Nephron progenitor cell (in vitro differentiated cells): ENCODE results near the gene CADM4.
A peak's percentile ranks its signal among the peaks of the same experiment; 100 is the strongest.

Experiments
- DNase-seq: peaks from one replicate; pipeline ENCODE4 v3.0.0; 2021
- H3K27ac Mint-ChIP-seq: 2 replicates; pipeline ENCODE4 v1.8.0; 2021; ENCODE audit warnings: mild to moderate bottlenecking, moderate library complexity, mixed read lengths
- H3K27me3 Mint-ChIP-seq: 2 replicates; pipeline ENCODE4 v1.8.0; 2021; ENCODE audit warnings: mild to moderate bottlenecking, low read depth, mixed read lengths; ENCODE audit not compliant: poor library complexity
- H3K36me3 Mint-ChIP-seq: 2 replicates; pipeline ENCODE4 v1.8.0; 2021; ENCODE audit warnings: low read depth, mixed read lengths
- H3K4me1 Mint-ChIP-seq: 2 replicates; pipeline ENCODE4 v1.8.0; 2021; ENCODE audit warnings: mixed read lengths
- H3K4me3 Mint-ChIP-seq: 2 replicates; pipeline ENCODE4 v1.8.0; 2021; ENCODE audit warnings: mild to moderate bottlenecking, moderate library complexity, mixed read lengths
- H3K9me3 Mint-ChIP-seq: 2 replicates; pipeline ENCODE4 v1.8.0; 2021; ENCODE audit warnings: mild to moderate bottlenecking, moderate library complexity, mixed read lengths
- TF ChIP-seq, protein P1 (sequence below): fragments of 200-600 bp; sonication (generic); IDR thresholded peaks from 2 replicates; pipeline ENCODE4 v1.5.0; 2021; ENCODE audit warnings: antibody characterized with exemption

The CADM4 gene

DNA sequence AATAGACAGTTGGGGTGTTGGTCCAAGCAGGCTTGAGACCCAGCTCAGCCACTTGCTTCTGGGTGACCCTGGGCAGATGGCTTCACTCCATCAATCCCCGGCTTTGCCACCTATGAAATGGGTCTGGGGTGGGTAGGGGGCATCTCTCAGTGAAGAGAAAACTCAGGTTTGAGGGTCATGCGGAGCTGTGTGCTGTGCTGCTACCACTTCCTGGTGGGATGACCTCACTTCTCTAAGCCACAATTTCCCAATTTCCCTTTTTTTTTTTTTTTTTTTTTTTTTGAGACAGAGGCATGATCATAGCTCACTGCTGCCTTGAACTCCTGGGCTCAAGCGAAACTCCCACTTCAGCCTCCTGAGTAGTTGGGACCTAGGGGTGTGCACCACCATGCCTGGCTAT is 34.9 kb upstream of the CADM4 start:
- TF ChIP-seq, protein P1, sequence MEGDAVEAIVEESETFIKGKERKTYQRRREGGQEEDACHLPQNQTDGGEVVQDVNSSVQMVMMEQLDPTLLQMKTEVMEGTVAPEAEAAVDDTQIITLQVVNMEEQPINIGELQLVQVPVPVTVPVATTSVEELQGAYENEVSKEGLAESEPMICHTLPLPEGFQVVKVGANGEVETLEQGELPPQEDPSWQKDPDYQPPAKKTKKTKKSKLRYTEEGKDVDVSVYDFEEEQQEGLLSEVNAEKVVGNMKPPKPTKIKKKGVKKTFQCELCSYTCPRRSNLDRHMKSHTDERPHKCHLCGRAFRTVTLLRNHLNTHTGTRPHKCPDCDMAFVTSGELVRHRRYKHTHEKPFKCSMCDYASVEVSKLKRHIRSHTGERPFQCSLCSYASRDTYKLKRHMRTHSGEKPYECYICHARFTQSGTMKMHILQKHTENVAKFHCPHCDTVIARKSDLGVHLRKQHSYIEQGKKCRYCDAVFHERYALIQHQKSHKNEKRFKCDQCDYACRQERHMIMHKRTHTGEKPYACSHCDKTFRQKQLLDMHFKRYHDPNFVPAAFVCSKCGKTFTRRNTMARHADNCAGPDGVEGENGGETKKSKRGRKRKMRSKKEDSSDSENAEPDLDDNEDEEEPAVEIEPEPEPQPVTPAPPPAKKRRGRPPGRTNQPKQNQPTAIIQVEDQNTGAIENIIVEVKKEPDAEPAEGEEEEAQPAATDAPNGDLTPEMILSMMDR, result no peak
- no peak for DNase-seq
- Mint-ChIP-seq H3K9me3 (no peaks in the 10 kb centered on the region), H3K27me3 (peaks cover 53% of the 10 kb centered on the region), H3K4me3 (no peak overlapping the region), H3K36me3 (no peaks in the 10 kb centered on the region), H3K27ac (no peak overlapping the region), H3K4me1 (peaks cover 17% of the 10 kb centered on the region)

DNA sequence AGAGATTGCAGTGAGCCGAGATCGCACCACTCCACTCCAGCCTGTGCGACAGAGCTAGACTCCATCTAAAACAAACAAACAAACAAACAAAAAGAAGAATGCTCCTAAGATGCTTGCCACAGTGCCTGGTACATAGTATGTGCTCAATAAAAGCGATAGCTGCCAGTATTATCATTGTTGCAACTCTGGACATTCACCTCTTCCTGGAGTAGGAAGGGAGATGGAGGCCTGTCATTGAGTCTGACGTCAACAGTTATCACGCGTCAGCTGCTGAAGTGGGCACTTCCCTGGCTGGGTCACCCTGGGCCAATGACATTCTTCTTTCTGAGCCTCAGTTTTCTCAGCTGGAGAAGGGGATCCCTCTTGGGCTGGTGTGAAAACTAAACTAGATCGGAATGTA is 34.5 kb upstream of the CADM4 start:
- no peaks in the 10 kb centered on the region for H3K36me3 Mint-ChIP-seq
- H3K9me3 Mint-ChIP-seq, result no peaks in the 10 kb centered on the region
- peaks cover 17% of the 10 kb centered on the region for H3K4me1 Mint-ChIP-seq
- no peak for DNase-seq
- H3K27ac Mint-ChIP-seq, result no peak overlapping the region
- TF ChIP-seq, protein P1, result no peak
- H3K27me3 Mint-ChIP-seq, result peaks cover 57% of the 10 kb centered on the region
- H3K4me3 Mint-ChIP-seq, result no peak overlapping the region

DNA sequence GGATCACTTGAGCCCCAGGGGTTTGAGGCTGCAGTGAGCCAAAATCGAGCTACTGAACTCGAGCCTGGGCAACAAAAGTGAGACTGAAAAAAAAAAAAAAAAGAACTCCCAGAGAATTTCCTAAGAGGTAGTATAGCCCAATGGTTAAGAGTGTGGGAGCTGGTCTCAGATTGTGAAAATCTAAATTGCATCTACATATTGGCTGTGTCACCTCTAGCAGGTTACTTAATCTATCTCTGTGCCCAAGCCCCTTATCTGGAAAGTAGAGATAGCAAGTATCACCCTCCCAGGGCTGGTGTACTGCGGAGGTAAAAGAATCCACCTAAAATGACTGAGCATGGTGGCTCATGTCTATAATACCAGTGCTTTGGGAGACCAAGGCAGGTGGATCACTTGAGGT is 34.0 kb upstream of the CADM4 start:
- no peak overlapping the region for H3K4me3 Mint-ChIP-seq
- no peak for DNase-seq
- no peaks in the 10 kb centered on the region for H3K9me3 Mint-ChIP-seq
- H3K27me3 Mint-ChIP-seq, result peaks cover 61% of the 10 kb centered on the region
- TF ChIP-seq, protein P1, result no peak
- H3K4me1 Mint-ChIP-seq, result peaks cover 17% of the 10 kb centered on the region
- no peak overlapping the region for H3K27ac Mint-ChIP-seq
- H3K36me3 Mint-ChIP-seq, result no peaks in the 10 kb centered on the region

DNA sequence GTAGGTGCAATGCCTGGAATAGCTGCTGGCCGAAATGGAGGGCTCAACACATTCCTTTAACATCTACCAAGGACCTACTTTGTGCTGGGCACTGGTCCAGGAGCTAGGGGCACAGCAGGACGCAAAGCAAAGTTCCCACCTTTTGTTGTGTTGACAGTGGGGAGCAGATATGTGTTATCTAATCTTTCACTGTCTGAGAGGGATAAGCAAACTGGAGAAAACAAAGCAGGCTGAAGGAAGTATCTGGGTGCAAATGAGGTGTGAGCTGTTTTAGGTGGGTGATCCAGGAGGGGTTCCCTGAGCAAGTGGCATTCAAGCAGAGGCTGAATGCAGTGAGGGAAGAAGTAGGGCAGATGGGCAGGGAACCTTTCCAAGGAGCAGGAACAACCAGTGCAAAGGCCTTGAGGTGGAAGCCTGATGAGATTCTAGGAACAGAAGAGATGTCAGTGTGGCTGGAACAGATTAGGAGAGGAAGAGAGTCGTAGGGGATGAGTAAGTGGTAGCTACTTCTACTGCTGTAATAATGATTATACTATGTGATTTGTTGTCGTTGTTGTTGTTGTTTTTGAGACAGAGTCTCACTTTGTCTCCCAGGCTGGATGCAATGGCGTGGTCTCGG is 32.5 kb upstream of the CADM4 start:
- Mint-ChIP-seq H3K4me1 (peaks cover 29% of the 10 kb centered on the region), H3K4me3 (no peak overlapping the region), H3K36me3 (peaks cover 11% of the 10 kb centered on the region), H3K9me3 (peaks cover 7% of the 10 kb centered on the region), H3K27ac (no peak overlapping the region), H3K27me3 (peaks cover 69% of the 10 kb centered on the region)
- TF ChIP-seq, protein P1, result no peak
- DNase-seq, result no peak

DNA sequence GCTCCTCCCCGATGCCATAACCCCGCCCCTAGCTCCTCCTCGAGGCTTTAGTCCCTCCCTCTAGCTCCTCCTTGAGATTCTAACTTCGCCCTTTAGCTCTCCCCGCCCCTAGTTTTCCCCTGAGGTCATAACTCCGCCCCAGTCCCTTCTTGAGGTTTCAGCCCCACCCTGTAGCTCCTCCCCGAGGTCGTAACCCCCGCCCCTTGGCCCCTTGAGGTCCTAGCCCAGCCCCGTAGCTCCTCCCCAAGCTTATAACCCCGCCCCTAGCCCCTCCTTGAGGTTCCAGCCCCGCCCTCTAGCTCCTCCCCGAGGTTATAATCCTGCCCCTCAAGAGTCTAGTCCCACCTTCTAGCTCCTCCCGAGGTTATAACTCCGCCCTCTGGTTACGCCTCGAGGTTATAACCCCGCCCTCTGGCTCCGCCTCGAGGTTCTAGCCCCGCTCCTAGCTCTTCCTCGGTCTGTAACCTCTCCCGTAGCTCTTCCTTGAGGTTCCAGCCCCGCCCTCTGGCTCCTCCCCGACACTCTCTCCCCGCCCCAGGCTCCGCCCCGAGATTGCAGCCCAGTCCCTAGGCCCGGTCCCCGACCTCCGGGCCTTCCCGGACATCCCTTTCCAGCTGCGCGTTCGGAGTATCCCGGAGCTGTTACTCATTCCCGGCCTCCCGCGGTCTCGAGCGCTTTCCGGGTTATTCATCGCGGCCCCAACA is 28.9 kb upstream of the CADM4 start:
- Mint-ChIP-seq H3K27ac (no peak overlapping the region), H3K9me3 (peaks cover 7% of the 10 kb centered on the region), H3K4me1 (peaks cover 23% of the 10 kb centered on the region), H3K27me3 (peaks cover 53% of the 10 kb centered on the region), H3K4me3 (peak overlapping the region; percentile 92), H3K36me3 (peaks cover 31% of the 10 kb centered on the region)
- TF ChIP-seq, protein P1, result no peak
- DNase-seq, result peak; percentile 99

DNA sequence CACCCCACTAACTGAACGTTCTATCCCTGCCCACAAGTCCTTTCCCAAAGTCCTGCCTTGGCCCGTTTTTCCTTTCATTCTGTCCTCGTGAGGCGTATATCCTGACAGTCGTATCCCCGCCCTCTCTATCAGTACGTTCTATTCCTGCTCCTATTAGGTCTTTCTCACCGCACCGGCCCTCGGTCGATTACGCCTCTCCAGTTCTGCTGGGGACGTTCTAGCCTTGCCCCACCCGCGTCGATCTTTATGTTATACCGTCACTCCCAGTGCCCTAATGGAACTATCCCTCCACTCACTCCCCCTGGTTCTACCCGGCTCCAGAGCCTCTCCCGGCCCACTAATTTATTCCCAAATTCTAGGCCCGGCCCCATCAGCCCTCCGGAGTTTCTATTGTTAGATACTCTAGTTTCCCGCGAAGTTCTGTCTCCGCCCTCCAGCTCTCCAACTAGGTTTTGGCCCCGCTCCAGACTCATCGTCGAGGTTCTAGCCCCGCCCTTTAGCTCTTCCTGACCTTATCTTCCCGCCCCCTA is 28.3 kb upstream of the CADM4 start:
- peaks cover 37% of the 10 kb centered on the region for H3K36me3 Mint-ChIP-seq
- peaks cover 49% of the 10 kb centered on the region for H3K27me3 Mint-ChIP-seq
- no peak for DNase-seq
- H3K27ac Mint-ChIP-seq, result peak overlapping the region; percentile 81
- peaks cover 23% of the 10 kb centered on the region for H3K4me1 Mint-ChIP-seq
- H3K4me3 Mint-ChIP-seq, result peak overlapping the region; percentile 92
- TF ChIP-seq, protein P1, result no peak
- H3K9me3 Mint-ChIP-seq, result peaks cover 8% of the 10 kb centered on the region
